Measurements from ENCODE around the gene KRT15. TPM values are rescaled to one million over a fixed set of nuclear protein-coding genes. Genes with fewer than 3 reads are reported as not detected.

Gene KRT15
- total and polyA plus RNA-seq, 2 of the 8 experiments (the other 6 are each of a cell fraction or from before 2014, with no cell fraction given) = 0.11 to 0.13 TPM

DNA sequence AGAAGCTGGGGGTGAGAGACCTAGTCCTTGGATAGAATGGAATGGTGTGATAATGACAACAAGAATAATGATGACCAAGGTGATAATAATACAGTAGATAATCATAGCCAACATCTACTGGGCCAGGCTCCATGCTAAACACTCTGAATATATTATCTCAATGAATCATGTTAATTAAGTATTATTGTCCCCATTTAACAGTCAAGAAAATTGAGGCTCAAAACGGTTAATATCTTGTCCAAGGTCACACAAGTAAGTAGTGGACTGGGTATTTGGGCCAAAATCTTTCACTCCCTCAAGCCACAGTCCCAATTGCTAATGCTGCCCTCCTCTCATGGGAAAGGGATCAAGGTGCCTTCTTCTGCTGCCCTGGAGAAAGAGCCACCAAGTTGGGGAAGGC is 13.3 kb upstream of the KRT15 start:
- H3K9me3 ChIP-seq (ENCODE audit: insufficient read depth in 2 of 2, low read depth in 1 of 2, low read length in 1 of 2) = no peaks in the 10 kb centered on the region
- no peak overlapping the region for H3K18ac ChIP-seq (ENCODE audit: extremely low read depth, low read length)
- H2BK120ac ChIP-seq (replicated peaks; ENCODE audit: low read depth, low read length) = no peak overlapping the region
- CTCF ChIA-PET (ENCODE audit: partially characterized antibody) = interaction anchor here (0.6 to 7.4 kb wide), 6 partner anchors 10 to 38 kb away, joined by 3 to 79 read pairs (median 4); no protein-coding TSS in a partner anchor
- H3K4me3 ChIP-seq (ENCODE audit: extremely low read depth in 1 of 4, insufficient read depth in 2 of 4, low read depth in 3 of 4, low read length in 4 of 4) = no peak overlapping the region
- no peak overlapping the region for H3K4me2 ChIP-seq (ENCODE audit: insufficient read depth in 1 of 2, low read depth in 2 of 2, low read length in 2 of 2)
- H2AK5ac ChIP-seq (ENCODE audit: low read depth, low read length) = no peak overlapping the region
- no peak overlapping the region for H2BK12ac ChIP-seq (ENCODE audit: low read depth, low read length)
- peaks cover 0 to 2% of the 10 kb centered on the region in 2 experiments for H4K20me1 ChIP-seq (replicated peaks in 1 of 2; ENCODE audit: control insufficient read depth in 1 of 2, insufficient read depth in 2 of 2, low read length in 2 of 2)
- H2BK15ac ChIP-seq (ENCODE audit: low read length) = no peak overlapping the region
- H4K5ac ChIP-seq (ENCODE audit: insufficient read length, low read depth, low read length) = no peak overlapping the region
- no peak for TF ChIP-seq EP300 (IDR thresholded peaks at IDR 0.05; ENCODE audit: borderline replicate concordance in 1 of 2, low read depth in 2 of 2, low read length in 2 of 2)
- H3K9ac ChIP-seq (replicated peaks in 1 of 4; ENCODE audit: extremely low read depth in 1 of 4, low read depth in 3 of 4, low read length in 3 of 4) = no peak overlapping the region
- H3K4me1 ChIP-seq (replicated peaks in 1 of 4; ENCODE audit: control insufficient read depth in 3 of 4, insufficient read depth in 4 of 4, low read length in 3 of 4) = peaks cover 6 to 22% (median 12%) of the 10 kb centered on the region in 4 experiments
- FAIRE-seq (no peak), DNase-seq (ENCODE audit: low read depth in 1 of 2, low spot score in 2 of 2) (no peak)
- H4K91ac ChIP-seq (replicated peaks; ENCODE audit: insufficient read length, low read length) = no peak overlapping the region
- H3K79me1 ChIP-seq (ENCODE audit: low read depth, low read length) = no peaks in the 10 kb centered on the region
- no peak overlapping the region for H3K27ac ChIP-seq (ENCODE audit: low read depth, low read length)
- H3K4ac ChIP-seq (replicated peaks; ENCODE audit: insufficient read length, low read depth, low read length) = no peak overlapping the region
- peaks cover 3% of the 10 kb centered on the region; the same call in 1 of the 2 replicates for H3K23me2 ChIP-seq (ENCODE audit: low read depth, low read length)
- POLR2A ChIA-PET (ENCODE audit: partially characterized antibody) = interaction anchor here (1.4 kb wide), 1 partner anchor 156 kb away, joined by 4 read pairs; the partner anchor contains the start of gene EIF1
- H3K56ac ChIP-seq (replicated peaks; ENCODE audit: insufficient read length, low read depth, low read length) = no peak overlapping the region
- 88% methylated on average over 1 of the region's 1 CpG; no CpG with 5 or more reads in 1 of the 2 experiments for WGBS, 2 experiments (ENCODE audit: extremely low coverage in 1 of 2, insufficient coverage in 1 of 2, insufficient read length in 1 of 2, insufficient replicate concordance in 2 of 2, low coverage in 1 of 2, low lambda C conversion rate in 2 of 2, missing lambda C conversion rate in 1 of 2)
- H4K8ac ChIP-seq (ENCODE audit: extremely low read depth, insufficient read depth, low read length) = no peak overlapping the region
- H2BK20ac ChIP-seq (ENCODE audit: low read length) = no peak overlapping the region
- no peaks in the 10 kb centered on the region for H3K36me3 ChIP-seq (ENCODE audit: control insufficient read depth in 2 of 4, insufficient read depth in 4 of 4, low read length in 3 of 4)
- H3K14ac ChIP-seq (ENCODE audit: insufficient read length) = no peak overlapping the region
- peaks cover 0 to 4% of the 10 kb centered on the region in 2 experiments; a peak in 3 of 4 replicates for H3K79me2 ChIP-seq (ENCODE audit: control insufficient read depth in 1 of 2, insufficient read depth in 2 of 2, low read length in 2 of 2)
- H3K23ac ChIP-seq (ENCODE audit: insufficient read length) = no peak overlapping the region
- no peaks in the 10 kb centered on the region; a peak in 1 of 7 replicates for H3K27me3 ChIP-seq (replicated peaks in 1 of 4; ENCODE audit: control insufficient read depth in 3 of 4, extremely low read depth in 1 of 4, insufficient read depth in 3 of 4, low read length in 3 of 4)
- H2BK5ac ChIP-seq (ENCODE audit: low read depth, low read length) = no peak overlapping the region
- no peak overlapping the region for H2AFZ ChIP-seq (ENCODE audit: low read length)
